Activated effector memory CD4-positive, alpha-beta T cell treated with anti-CD3 and anti-CD28 coated beads, Interleukin-2, amount 50 U/mL, for 16 hours (primary cell): ENCODE measurements around the gene RHOXF1.
"Not testable (repeated sequence)": the region's sequence is repeated elsewhere in the genome, so short reads cannot be mapped to it uniquely, and the experiment has no call there.

Experiments used
- DNase-seq: peaks from one replicate; pipeline ENCODE4 v3.0.0-alpha.2; 2020

RHOXF1 gene

GRCh38 chrX:120085553-120086185, 30.0 kb downstream of the RHOXF1 start:
- DNase-seq, result not testable (repeated sequence)

- DNase-seq, result not testable (repeated sequence)
Measured at GRCh38 chrX:120077590-120077989, 38.1 kb downstream of the RHOXF1 start, which contains the start of gene RHOXF2B. RHOXF2B (minus strand) TSS chrX:120077690; CDS start chrX:120077552, 138 bp downstream.

GRCh38 chrX:120066169-120066568, 49.5 kb downstream of the RHOXF1 start:
- not testable (repeated sequence) for DNase-seq
